HG03378 (cell line): Measurements from ENCODE around the gene NUDT4.
A peak's percentile ranks its signal among the peaks of the same experiment; 100 is the strongest.
"Not testable (repeated sequence)": the region's sequence is repeated elsewhere in the genome, so short reads cannot be mapped to it uniquely, and the experiment has no call there.

Experiments
- ATAC-seq: cut with Tn5 transposase; IDR thresholded peaks from one replicate; pipeline ENCODE4 v1.9.1; 2021; ENCODE audit warnings: mild to moderate bottlenecking, moderate library complexity; ENCODE audit not compliant: unreplicated experiment

NUDT4 gene

DNA sequence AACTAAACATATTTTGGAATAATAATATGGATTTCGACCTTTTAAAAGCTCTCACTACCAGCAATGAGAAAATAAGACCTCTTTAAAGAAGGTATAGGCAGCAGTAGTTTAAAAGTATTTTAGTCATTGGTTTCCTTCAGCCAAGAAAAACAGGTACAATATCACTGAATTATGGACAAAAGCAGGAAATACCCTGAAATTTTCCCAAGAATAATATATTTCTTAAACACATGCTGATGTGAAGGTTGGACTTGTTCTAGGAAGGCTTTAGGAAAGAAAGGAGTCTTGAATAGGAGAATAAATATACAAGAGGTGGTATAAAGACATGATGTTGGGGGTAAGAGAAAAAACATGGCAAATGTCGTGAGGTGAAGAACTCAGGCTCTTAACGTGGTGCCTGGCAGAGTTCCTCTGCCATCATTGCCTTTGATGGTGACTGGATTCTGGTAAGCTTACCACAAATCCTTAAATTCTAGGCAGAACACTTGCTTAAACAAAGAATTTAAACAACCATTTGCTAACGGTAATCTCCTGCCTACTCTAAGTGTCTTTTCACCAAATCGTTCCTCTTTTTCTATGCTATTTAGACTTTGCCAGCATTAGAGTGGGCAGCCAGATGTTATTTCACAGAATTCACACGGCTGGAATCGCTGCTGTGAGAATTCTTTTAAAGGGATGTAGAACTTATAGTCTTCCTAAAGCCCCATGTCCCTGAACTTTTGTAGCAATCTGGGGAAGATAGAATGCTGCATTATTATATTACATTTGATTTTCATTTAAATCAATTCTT, 11.9 kb upstream of the NUDT4 start:
- ATAC-seq, result no peak

GRCh38 chr12:93366422-93366821, 11.3 kb upstream of the NUDT4 start:
- no peak for ATAC-seq

DNA sequence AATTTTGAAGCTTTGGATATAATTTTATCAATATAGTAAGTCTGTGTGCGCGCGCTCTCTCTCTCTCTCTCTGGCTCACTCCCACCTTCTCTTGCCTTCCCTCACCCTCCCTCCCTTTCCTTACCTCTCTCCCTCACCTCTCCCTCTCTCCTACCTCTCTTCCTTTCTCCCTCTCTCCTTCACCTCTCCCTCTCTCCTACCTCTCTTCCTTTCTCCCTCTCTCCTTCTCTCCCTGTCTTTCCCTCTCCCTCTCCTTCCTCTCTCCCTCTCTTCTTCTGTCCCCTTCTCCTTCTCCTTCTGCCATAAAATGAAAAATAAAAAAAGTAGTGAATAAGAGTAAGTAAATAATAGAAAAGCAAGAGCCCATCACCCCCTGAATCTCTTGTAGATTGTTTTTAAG, 9.0 kb upstream of the NUDT4 start:
- ATAC-seq, result no peak

DNA sequence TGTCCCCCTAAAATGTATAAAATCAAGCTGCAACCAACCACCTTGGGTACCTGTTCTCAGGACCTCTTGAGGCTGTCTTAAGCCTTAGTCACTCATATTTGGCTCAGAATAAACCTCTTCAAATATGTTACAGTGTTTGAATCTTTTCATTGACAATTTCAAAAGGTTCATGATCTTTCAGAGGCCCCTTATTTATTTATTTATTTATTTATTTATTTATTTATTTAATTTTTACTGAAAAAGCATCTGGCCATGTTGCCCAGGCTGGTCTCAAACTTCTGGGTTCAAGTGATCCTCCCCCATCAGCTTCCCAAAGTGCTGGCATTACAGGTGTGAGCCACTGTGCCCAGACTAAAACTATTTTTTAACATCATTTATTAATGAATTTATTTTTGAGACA, 8.2 kb upstream of the NUDT4 start:
- no peak for ATAC-seq

DNA sequence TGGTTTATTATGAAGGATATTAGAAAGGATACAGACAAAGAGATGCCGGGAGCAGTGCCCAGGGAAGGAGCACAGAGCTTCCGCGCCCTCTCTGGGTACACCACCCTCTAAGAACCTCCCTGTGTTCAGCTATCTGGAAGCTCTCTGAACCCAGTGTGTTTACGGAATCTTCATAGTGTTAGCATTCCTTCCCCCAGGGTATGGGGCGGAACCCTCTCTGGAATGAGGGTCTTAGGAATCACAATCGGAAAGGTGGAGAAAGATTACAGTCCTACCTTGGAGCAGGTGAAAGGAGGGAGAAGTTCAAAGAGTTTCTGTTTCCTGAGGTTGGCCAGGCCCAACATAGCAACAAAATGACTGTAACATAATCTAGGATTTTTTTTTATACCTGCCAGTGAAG, 6.8 kb upstream of the NUDT4 start:
- no peak for ATAC-seq

DNA sequence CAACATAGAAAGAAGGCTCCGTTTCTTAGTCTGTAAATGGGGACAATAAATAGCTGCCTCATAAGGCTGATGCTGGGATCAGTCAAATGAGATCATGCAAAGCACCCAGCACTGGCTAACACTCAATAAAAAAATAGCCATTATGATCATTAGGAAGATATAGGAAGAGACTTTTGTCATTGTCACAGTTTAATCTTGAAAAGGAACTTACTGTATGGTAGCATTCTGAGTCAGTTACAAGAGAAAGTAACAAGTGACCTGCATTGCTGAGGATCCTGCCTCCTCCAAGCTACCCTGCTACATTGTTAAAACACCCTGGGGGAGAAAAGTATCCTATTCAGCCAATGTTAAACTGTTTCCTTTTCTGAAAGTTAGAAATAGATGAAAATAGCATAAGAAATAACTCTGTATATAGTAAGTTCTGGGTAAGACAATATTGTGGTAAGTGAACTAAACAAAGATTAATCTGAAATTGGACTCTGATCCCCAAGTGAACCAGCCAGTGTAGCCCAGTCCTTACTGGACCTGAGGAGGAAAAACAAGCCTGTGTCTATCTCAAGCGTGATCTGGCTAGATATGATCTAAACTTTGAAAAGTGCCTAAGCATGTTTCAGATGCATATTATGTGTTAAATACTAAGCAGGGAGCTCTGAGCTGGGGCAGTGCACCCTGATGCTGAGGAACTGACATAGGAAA, 3.6 kb upstream of the NUDT4 start:
- peak; percentile 33 for ATAC-seq

DNA sequence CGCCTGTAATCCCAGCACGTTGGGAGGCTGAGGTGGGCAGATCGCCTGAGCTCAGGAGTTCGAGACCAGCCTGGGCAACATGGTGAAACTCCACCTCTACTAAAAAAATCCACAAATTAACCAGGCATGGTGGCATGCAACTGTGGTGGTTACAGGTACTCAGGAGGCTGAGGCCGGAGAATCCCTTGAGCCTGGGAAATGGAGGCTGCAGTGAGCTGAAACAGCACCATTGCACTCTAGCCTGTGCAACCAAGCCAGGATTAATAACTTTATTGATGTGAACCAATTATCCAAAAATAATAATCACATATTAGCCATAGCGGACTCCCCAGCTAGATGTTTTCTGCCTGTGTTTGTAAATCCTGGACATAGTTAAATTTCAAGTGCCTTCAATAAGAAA, 1.8 kb upstream of the NUDT4 start:
- ATAC-seq, result no peak

DNA sequence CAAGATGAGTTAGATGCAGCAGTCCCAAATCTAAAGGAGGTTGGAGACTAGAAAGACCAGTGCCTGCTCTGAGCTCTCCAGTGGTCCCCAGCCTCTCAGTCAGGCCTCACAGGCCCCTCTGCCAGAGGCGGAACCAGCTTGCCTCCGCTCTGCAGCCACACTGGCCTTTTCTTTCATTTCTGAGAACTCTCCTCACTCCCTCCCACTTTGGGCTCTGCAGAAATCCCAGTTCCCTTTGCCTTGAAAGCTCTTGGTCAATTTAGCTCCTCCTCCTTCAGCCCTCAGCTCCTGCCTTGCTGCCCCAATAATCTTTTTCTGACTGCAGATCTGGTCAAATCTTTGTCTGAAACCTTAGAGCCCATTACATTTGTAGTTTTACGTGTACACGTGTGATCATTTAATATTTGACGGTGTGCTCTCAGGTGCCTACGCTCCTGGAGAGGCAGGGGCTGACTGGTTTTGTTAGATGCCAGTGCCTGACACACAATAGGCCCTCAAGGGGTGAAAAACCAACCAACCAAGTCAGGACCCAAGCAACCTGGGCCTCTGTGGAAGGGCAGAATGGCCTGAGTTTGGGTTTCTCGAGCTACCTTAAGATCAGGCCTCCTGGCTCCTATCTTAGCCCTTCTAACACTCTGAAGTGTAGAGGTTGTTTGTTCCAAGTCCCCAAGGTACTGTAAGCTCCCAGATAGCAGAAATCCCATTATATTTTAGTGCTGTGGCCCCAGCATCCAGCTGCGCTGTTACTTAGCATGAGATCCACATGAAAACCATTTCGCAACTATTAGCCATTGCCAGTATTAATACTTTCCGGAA, 1.1 kb upstream of the NUDT4 start:
- no peak for ATAC-seq

- ATAC-seq, result peak; percentile 31
These were observed 672 bp downstream of the NUDT4 start for GRCh38 chr12:93378196-93378997.

GRCh38 chr12:93378998-93379325, 1.2 kb downstream of the NUDT4 start:
- no peak for ATAC-seq

GRCh38 chr12:93379326-93379980, 1.7 kb downstream of the NUDT4 start:
- ATAC-seq, result no peak

GRCh38 chr12:93379981-93380361, 2.2 kb downstream of the NUDT4 start:
- ATAC-seq, result no peak

- ATAC-seq, result no peak
These were observed 2.9 kb downstream of the NUDT4 start for GRCh38 chr12:93380480-93381121.

DNA sequence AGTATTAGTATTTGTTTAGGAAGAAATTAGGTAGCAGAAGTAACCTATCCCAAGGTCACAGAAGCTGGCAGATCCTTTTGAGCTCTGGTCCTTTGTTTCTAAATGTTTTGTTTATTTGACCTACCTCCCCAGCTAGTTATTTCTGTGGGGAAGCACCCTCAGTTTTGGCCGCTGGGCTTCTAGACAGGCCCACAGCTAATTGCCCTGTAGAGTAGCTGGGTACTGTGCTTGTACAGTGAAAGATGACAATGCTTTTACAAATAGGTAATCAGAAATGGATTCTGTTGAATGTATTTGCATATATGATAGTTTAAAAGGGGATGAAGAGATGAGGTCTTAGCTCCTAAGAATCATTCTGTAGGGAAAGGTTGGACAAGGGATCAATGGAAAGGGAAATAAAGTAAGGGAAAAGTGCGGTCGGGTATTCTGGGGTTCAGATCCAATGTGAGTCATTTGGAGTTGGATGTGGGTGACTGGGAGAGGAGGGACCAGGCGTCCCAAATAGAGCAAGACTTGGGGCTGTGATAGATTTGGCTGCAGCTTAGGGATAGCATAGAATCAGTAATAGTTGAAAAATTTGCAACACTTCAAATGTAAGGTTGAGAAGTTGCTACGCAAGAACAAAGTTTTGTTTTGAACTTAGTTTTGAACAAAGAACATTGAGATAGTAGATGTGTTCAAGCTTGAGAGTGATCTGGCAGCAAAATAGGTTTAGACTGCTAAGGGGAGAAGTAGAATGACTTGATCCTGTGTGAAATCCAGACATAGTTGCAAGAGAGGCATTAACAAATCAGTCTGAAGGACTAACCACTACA, 3.6 kb downstream of the NUDT4 start:
- no peak for ATAC-seq

DNA sequence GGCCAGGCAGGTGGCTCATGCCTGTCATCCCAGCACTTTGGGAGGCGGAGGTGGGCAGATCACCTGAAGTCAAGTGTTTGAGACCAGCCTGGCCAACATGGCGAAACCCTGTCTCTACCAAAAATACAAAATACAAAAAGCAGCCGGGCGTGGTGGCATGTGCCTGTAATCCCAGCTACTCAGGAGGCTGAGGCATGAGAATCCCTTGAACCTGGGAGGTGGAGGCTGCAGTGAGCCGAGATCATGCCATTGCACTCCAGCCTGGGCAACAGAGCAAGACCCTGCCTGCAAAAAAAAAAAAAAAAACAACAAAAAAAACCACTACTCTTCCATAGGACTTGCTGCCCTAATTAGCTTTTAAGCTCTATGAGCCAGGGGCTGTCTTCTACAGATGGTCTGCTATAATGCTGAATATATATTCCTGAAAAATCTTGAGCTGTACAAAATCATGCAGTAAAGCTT, 4.3 kb downstream of the NUDT4 start:
- not testable (repeated sequence) for ATAC-seq

- ATAC-seq, result no peak
These were observed 10.1 kb downstream of the NUDT4 start for GRCh38 chr12:93387780-93388179.

DNA sequence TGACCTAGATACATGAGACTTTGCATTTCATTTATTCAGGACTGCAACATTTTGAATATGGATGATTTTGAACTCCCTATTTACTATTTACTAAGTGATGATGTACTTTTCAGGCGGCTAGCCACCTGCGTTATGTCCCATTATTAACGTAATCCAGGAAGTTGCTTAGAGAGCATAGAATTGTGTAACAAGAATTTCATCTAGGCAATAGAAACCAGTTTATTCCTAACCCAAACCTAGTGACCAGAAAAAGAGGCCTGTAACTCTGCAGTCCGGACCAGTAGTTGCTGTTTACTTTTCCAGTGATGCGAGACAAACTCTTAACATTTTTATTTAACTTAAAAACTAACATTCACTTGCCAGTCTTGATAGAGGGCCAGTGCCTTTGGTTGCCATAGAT, 12.3 kb downstream of the NUDT4 start:
- ATAC-seq, result no peak

GRCh38 chr12:93390549-93391297, 13.0 kb downstream of the NUDT4 start:
- ATAC-seq, result no peak
